22Rv1 (cell line): ENCODE measurements around the gene CCDC102B.

Experiments used
- ZFX ChIP-seq: fragments of 450-650 bp; IDR thresholded peaks from 2 replicates; pipeline ENCODE4 v1.6.1; 2017; ENCODE audit warnings: antibody characterized with exemption, borderline replicate concordance
- TF ChIP-seq, protein P1 (sequence below): fragments of 450-650 bp; IDR thresholded peaks from 2 replicates; pipeline ENCODE4 v1.5.1; 2017; ENCODE audit warnings: mild to moderate bottlenecking

DNA sequence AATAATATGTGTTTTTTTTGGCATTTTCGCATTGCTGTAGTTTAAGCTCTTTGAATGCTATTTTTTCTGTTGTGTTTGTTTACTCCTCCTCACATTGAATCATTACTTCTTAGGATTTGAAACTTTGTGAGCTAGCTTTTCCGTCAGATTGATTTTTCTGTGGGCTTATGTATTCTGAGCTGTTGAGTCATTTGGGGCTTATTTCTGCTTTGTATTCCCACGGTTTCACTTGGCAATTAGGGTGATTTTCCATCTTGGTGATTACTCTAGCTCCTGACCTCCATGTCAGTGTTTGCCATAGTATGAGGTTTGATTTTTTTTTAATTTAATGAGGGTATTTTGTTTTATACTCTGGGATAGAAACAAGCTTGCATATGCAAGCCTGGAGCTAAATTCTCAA, 200.0 kb downstream of the CCDC102B start:
- TF ChIP-seq, protein P1, sequence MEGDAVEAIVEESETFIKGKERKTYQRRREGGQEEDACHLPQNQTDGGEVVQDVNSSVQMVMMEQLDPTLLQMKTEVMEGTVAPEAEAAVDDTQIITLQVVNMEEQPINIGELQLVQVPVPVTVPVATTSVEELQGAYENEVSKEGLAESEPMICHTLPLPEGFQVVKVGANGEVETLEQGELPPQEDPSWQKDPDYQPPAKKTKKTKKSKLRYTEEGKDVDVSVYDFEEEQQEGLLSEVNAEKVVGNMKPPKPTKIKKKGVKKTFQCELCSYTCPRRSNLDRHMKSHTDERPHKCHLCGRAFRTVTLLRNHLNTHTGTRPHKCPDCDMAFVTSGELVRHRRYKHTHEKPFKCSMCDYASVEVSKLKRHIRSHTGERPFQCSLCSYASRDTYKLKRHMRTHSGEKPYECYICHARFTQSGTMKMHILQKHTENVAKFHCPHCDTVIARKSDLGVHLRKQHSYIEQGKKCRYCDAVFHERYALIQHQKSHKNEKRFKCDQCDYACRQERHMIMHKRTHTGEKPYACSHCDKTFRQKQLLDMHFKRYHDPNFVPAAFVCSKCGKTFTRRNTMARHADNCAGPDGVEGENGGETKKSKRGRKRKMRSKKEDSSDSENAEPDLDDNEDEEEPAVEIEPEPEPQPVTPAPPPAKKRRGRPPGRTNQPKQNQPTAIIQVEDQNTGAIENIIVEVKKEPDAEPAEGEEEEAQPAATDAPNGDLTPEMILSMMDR, result no peak
- no peak for TF ChIP-seq ZFX
